ENCODE results near the gene MRPL34.

- TF ChIP-seq CTCF (IDR thresholded peaks at IDR 0.05), result no peak
- no peak for TF ChIP-seq EZH2 (IDR thresholded peaks at IDR 0.05)
These were observed 24.8 kb downstream of the MRPL34 start for GRCh38 chr19:17330262-17331044.

Data from neural progenitor cell (in vitro differentiated cells).